Heart right ventricle (tissue), 16 donors: Measurements from ENCODE around the gene PIRT. TPM values are rescaled to one million over a fixed set of nuclear protein-coding genes. Genes with fewer than 3 reads are reported as not detected.

Source experiments
- ATAC-seq, 8 donors: fragments of 200-7000 bp; cut with Tn5 transposase; one replicate each; pipeline ENCODE4 v1.9.1; 2020; ENCODE audit warnings: mild to moderate bottlenecking in 8 of 8, moderate library complexity in 8 of 8, moderate number of reproducible peaks in 1 of 8
- DNase-seq, 2 donors: peaks; one replicate each; pipeline ENCODE4 v3.0.0-alpha.2; 2020
- H3K27ac ChIP-seq, 10 donors: fragments of 200-600 bp; sonication (generic) in 2 of 10; one replicate each; pipeline versions ENCODE4 v1.5.0 to v1.8.0; 2020 to 2022; ENCODE audit warnings: mild to moderate bottlenecking in 3 of 10
- H3K27me3 ChIP-seq, 7 donors: fragments of 200-600 bp; one replicate each; pipeline ENCODE4 v1.8.0; 2021 to 2022; ENCODE audit warnings: mild to moderate bottlenecking in 2 of 7
- H3K36me3 ChIP-seq, 9 donors: fragments of 200-600 bp; sonication (generic) in 1 of 9; one replicate each; pipeline versions ENCODE4 v1.5.0 to v1.8.0; 2020 to 2022; ENCODE audit warnings: mild to moderate bottlenecking in 2 of 9
- H3K4me1 ChIP-seq, 9 donors: fragments of 200-600 bp; sonication (generic) in 1 of 9; one replicate each; pipeline versions ENCODE4 v1.5.0 to v1.8.0; 2020 to 2022; ENCODE audit warnings: mild to moderate bottlenecking in 4 of 9
- H3K4me3 ChIP-seq, 10 donors: fragments of 200-600 bp; sonication (generic) in 2 of 10; one replicate each; pipeline versions ENCODE4 v1.5.0 to v1.8.0; 2020 to 2022; ENCODE audit warnings: mild to moderate bottlenecking in 7 of 10, moderate library complexity in 2 of 10
- H3K9me3 ChIP-seq, 11 donors: fragments of 200-600 bp in 10 of 11; sonication (generic) in 2 of 11; one replicate each; pipeline versions ENCODE4 v1.5.0 to v1.8.0; 2013 to 2022; ENCODE audit warnings: mild to moderate bottlenecking in 2 of 11, control low read depth in 1 of 11, moderate library complexity in 1 of 11
- WGBS, 2 donors: extraction: QIAGEN DNeasy Blood & Tissue Kit; methylation state at CpG; one replicate each; pipeline ENCODE4 v1.1.7; 2013; ENCODE audit warnings: inconsistent platforms in 1 of 2; 5-methylcytosine and 5-hydroxymethylcytosine counted together
- intact Hi-C, 10 donors: fragments of 100-400 bp; cut with DNase I; formaldehyde crosslinking; loops; one replicate each; pipeline versions ENCODE4 v1.11.1 to v1.14.2; 2022
- polyA plus RNA-seq, 2 donors: library from polyadenylated mRNA; stranded (reverse); fragments of 200-250 nt; gene quantifications; one replicate each; pipeline ENCODE4 v1.2.3, GENCODE V29; 2013
- total RNA-seq, 10 donors: library from RNA; stranded (reverse); fragmentation: NEBNext Ultra II Directional in 3 of 10; extraction: Animal tissue kit (Norgen Biotek cat#: 25700) in 3 of 10; gene quantifications; one replicate each; pipeline versions ENCODE4 v1.2.1 to v1.2.4, GENCODE V29; 2021 to 2023
- TF ChIP-seq, protein P1 (sequence below), 9 donors: fragments of 200-600 bp; sonication (generic) in 2 of 9; IDR thresholded peaks; one replicate each; pipeline versions ENCODE4 v1.5.0 to v1.8.0; 2021 to 2022; ENCODE audit warnings: antibody characterized with exemption in 9 of 9, mild to moderate bottlenecking in 5 of 9, moderate library complexity in 1 of 9
- donor health status: Arrhythmogenic right ventricular cardiomyopathy.
- donor health status: ischemic (EF 13 %, LVEDD 7.1; RV severe dilation, severe dysfunction).
- donor health status: healthy with polysubstance abuse.
- donor health status: DM: no; HTN: yes; CAD: no.
- donor health status: DM: no; HTN: no; CAD: no.
- donor health status: ischemic (EF 25% LVEDD 6.9; RV normal size, moderate dysfunction).
- donor health status: ischemic (EF 25% LVEDD 5.7; RV mildly dilated, moderate dysfunction).
- donor health status: healthy.
- donor health status: DM: yes; HTN: yes; CAD: no.
- donor health status: Ischemic cardiomyopathy.
- donor health status: ischemic (EF 35%, LVEDD 5.7; RV mildly dilated, moderate dysfunction).
- donor health status: nonischemic (EF 11% LVEDD 7.7; RV severe dilation, severe dysfunction).
- donor health status: DM: yes; HTN: yes; CAD: no.
- donor health status: PGD.
- donor health status: ischemic (EF 29% LVEDD 5.4; RV normal size, mild dysfunction).
- donor health status: nonischemic (EF 23%, LVEDD 6.1; RV moderate dilation, normal function).

PIRT gene
- total and polyA plus RNA-seq, 12 donors, result not detected

DNA sequence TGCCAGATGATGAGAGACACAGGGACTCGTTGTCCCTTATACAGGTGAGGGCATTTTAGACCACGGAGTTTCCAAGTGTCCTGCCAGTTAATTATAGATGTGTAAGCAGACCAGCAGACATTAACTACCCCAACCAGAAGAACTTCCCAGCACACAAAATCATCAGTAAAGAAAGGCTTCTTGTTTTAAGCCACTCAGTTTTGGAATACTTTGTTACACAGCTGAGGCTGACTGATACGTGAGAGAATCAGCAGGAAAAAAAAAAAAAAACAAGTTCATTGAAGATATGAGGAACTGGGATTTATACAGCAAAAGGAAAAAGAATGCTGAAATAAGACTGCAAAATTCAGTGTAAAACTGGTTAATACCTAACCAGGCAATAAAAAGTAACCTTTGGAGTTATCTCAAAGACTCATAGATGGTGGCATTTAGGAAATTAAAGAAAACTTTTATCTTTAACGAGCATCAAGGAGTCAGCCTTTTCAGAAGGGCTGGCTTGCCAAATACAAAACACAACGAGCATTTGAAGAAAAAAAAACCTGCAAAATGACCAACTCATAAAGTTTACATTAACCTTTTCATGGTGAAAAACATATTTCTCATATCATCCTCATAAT lies 62.0 kb downstream of the PIRT start:
- Histone ChIP-seq H3K36me3 (no peaks in the 10 kb centered on the region), H3K9me3 (peaks cover 0 to 30% (median 8%) of the 10 kb centered on the region in 11 donors), H3K4me1 (no peaks in the 10 kb centered on the region), H3K27me3 (peaks cover 0 to 4% (median 0%) of the 10 kb centered on the region in 7 donors), H3K4me3 (no peak overlapping the region), H3K27ac (no peak overlapping the region)
- whole genome bisulfite sequencing, 2 donors, result 74% methylated on average over 5 of the region's 5 CpGs
- ATAC-seq (no peak), DNase-seq (no peak)
- TF ChIP-seq, protein P1, sequence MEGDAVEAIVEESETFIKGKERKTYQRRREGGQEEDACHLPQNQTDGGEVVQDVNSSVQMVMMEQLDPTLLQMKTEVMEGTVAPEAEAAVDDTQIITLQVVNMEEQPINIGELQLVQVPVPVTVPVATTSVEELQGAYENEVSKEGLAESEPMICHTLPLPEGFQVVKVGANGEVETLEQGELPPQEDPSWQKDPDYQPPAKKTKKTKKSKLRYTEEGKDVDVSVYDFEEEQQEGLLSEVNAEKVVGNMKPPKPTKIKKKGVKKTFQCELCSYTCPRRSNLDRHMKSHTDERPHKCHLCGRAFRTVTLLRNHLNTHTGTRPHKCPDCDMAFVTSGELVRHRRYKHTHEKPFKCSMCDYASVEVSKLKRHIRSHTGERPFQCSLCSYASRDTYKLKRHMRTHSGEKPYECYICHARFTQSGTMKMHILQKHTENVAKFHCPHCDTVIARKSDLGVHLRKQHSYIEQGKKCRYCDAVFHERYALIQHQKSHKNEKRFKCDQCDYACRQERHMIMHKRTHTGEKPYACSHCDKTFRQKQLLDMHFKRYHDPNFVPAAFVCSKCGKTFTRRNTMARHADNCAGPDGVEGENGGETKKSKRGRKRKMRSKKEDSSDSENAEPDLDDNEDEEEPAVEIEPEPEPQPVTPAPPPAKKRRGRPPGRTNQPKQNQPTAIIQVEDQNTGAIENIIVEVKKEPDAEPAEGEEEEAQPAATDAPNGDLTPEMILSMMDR (IDR thresholded peaks at IDR 0.05), result no peak
- intact Hi-C loops, result no loop called here

DNA sequence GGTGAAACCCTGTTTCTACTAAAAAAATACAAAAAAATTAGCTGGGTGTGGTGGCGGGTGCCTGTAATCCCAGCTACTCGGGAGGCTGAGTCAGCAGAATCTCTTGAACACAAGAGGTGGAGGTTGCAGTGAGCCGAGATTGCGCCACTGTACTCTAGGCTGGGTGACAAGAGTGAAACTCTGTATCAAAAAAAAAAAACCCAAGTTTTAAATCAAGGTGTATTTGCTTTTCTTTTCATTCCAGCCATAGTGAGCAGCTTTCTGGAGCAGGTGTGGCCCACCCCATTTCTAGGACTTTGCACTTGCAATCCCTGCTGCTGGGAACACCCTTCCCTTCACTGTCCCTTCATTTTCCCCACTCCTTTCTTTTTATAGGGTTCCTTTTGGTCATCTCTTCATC lies 62.8 kb downstream of the PIRT start:
- no peak for ATAC-seq
- intact Hi-C loops, result no loop called here
- 92 to 93% methylated on average over 4 of the region's 4 CpGs for WGBS, 2 donors

DNA sequence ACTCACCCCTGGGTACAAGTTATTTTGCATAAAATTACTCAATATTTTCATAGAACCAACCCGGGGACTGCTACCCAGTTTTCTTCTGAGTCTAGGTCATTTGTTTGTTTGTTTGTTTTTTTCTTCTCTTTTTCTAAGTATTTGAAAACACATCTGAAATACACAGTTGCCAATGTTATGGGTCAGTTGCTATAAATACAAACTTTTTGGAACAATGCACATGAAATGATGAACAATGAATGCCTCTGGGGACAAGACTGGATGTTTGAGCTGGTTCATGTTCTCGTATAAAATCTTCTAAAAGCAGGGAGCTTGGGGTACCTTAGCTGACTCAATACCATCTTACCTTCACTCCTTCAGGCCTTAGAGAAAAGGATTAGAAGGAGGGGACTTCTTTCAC lies 64.5 kb downstream of the PIRT start:
- intact Hi-C loops, result no loop called here
- 54 to 71% methylated on average over 2 of the region's 2 CpGs for WGBS, 2 donors
- TF ChIP-seq, protein P1 (IDR thresholded peaks at IDR 0.05), result no peak
- Histone ChIP-seq H3K27me3 (peaks cover 0 to 4% (median 0%) of the 10 kb centered on the region in 7 donors), H3K9me3 (peaks cover 0 to 27% (median 8%) of the 10 kb centered on the region in 11 donors), H3K4me3 (no peak overlapping the region), H3K36me3 (no peaks in the 10 kb centered on the region), H3K4me1 (no peaks in the 10 kb centered on the region), H3K27ac (no peak overlapping the region)
- DNase-seq (no peak), ATAC-seq (no peak)

More for the DNA sequence above, 62.8 kb downstream of the PIRT start:
- Histone ChIP-seq H3K4me1 (no peaks in the 10 kb centered on the region), H3K9me3 (peaks cover 0 to 26% (median 8%) of the 10 kb centered on the region in 11 donors), H3K27ac (no peak overlapping the region), H3K4me3 (no peak overlapping the region), H3K36me3 (no peaks in the 10 kb centered on the region), H3K27me3 (peaks cover 0 to 4% (median 0%) of the 10 kb centered on the region in 7 donors)
- DNase-seq, result no peak
- TF ChIP-seq, protein P1 (IDR thresholded peaks at IDR 0.05), result no peak

Other genes with a start within 250 kb of the PIRT start
- under 1 TPM; 0.12 to 0.97 (median 0.60) TPM for gene MYH3, start 180.8 kb downstream of the PIRT start, total RNA-seq
- gene MYH3, start 180.8 kb downstream of the PIRT start, polyA plus RNA-seq, result 1 to 10 TPM; 1.2 to 1.4 TPM
- gene SCO1, start 140.6 kb downstream of the PIRT start, total RNA-seq, result 10 to 100 TPM; 28.5 to 43.4 (median 37.4) TPM
- gene SCO1, start 140.6 kb downstream of the PIRT start, polyA plus RNA-seq, result 10 to 100 TPM in 1 of 2 donors, 1 to 10 TPM in 1; 4.5 to 25.7 TPM
- gene ADPRM, start 140.5 kb downstream of the PIRT start, total RNA-seq, result 1 to 10 TPM; 3.6 to 7.3 (median 4.9) TPM
- 1 to 10 TPM; 3.5 to 3.8 TPM for gene ADPRM, start 140.5 kb downstream of the PIRT start, polyA plus RNA-seq
- gene TMEM220, start 108.1 kb downstream of the PIRT start, total RNA-seq, result 10 to 100 TPM in 2 of 10 donors, 1 to 10 TPM in 8; 3.8 to 13.6 (median 7.6) TPM
- 10 to 100 TPM in 1 of 2 donors, 1 to 10 TPM in 1; 4.1 to 12.3 TPM for gene TMEM220, start 108.1 kb downstream of the PIRT start, polyA plus RNA-seq
- not detected for gene TMEM238L, start 34.0 kb downstream of the PIRT start, total RNA-seq
- not detected for gene TMEM238L, start 34.0 kb downstream of the PIRT start, polyA plus RNA-seq